Colonic mucosa (tissue), 4 donors: ENCODE results near the gene PAM16. TPM values are rescaled to one million over a fixed set of nuclear protein-coding genes. Genes with fewer than 3 reads are reported as not detected.
A peak's percentile ranks its signal among the peaks of the same experiment; 100 is the strongest.

Experiments used
- DNase-seq: peaks from one replicate; pipeline ENCODE4 v3.0.0-alpha.2; 2020
- H3K27ac ChIP-seq: fragments of 200-600 bp; one replicate; pipeline ENCODE4 v1.8.0; 2021
- H3K27me3 ChIP-seq: fragments of 200-600 bp; one replicate; pipeline ENCODE4 v1.8.0; 2021
- H3K36me3 ChIP-seq: fragments of 200-600 bp; one replicate; pipeline ENCODE4 v1.8.0; 2021
- H3K4me1 ChIP-seq: fragments of 200-600 bp; one replicate; pipeline ENCODE4 v1.8.0; 2021; ENCODE audit warnings: mild to moderate bottlenecking
- H3K4me3 ChIP-seq: fragments of 200-600 bp; one replicate; pipeline ENCODE4 v1.8.0; 2021
- H3K9ac ChIP-seq, 2 donors: one replicate each; pipeline ENCODE4 v1.7.0; 2013; ENCODE audit warnings: control low read depth in 2 of 2, low read depth in 2 of 2, low read length in 2 of 2
- H3K9me3 ChIP-seq: fragments of 200-600 bp; one replicate; pipeline ENCODE4 v1.8.0; 2021
- CTCF ChIP-seq: fragments of 200-600 bp; IDR thresholded peaks from one replicate; pipeline ENCODE4 v1.8.0; 2022; ENCODE audit warnings: antibody characterized with exemption, mild to moderate bottlenecking
- intact Hi-C: fragments of 100-400 bp; cut with DNase I; formaldehyde crosslinking; loops from one replicate; pipeline ENCODE4 v1.14.1; 2022
- total RNA-seq, 2 donors: library from RNA; stranded (reverse); fragmentation: NEBNext Ultra II Directional in 1 of 2; extraction: Animal tissue kit (Norgen Biotek cat#: 25700) in 1 of 2; gene quantifications; one replicate each; pipeline ENCODE4 v1.2.1, GENCODE V29; 2021
- donor health status: healthy.
- donor health status: DM: no; HTN: no; CAD: no.
- donor health status: DM: no; HTN: no; CAD: no.

Gene PAM16
- total RNA-seq, 2 donors from 2014 or later = 28.2 to 43.6 TPM

DNA sequence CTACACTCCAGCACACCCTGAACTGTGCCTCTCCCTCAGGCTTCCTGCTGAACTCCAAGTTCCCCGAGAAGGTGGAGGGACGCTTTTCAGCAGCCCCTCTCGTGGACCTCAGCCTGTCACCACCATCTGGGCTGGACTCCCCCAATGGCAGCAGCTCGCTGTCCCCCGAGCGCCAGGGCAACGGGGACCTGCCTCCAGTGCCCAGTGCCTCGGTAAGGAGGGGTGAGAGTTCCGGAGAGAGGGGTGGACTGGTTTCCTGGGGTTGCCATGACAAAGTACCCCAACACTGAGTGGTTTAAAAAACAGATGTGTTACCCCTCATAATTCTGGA, 17.8 kb downstream of the PAM16 start:
- intact Hi-C loops = no loop called here
- H3K27ac ChIP-seq = no peak overlapping the region
- H3K36me3 ChIP-seq = no peaks in the 10 kb centered on the region
- no peak overlapping the region for H3K4me3 ChIP-seq
- peak overlapping the region in 1 of 2 donors; percentile 24 for H3K9ac ChIP-seq
- DNase-seq = no peak
- no peaks in the 10 kb centered on the region for H3K9me3 ChIP-seq
- TF ChIP-seq CTCF = no peak
- no peaks in the 10 kb centered on the region for H3K4me1 ChIP-seq
- H3K27me3 ChIP-seq = no peaks in the 10 kb centered on the region

DNA sequence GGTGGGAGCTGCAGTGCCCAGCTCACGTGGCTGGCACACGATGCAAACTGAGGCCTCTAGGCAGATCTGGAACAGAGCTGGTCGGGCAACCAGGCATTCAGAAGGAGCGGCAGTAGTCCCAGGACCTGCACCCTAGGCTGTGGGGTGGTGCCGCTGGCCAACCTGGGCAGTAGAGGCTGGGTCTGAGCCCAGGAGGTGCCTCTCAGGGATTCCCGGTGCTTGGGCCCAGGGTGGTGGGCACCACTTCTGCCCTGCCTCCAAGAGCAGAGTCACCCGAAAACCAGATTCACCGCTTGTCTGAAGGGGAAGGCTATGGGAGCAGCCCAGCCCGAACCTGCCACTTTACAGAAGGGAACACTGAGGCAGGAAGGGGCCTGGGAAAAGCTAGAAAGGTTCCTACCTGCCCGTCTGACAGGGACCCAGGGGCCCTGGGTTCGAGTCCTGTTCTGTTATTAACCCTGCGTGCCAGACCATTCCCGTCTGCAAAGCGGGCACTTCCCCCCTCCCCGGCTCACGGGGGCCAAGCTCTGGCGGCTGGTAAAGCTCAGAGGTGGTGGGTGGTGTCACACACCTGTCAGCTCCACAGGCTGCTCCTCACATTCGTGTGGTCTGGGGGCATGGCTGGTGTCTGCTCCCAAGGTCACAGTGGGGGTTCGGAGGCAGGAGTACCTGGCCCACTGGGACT, 18.4 kb downstream of the PAM16 start:
- H3K36me3 ChIP-seq = no peaks in the 10 kb centered on the region
- no peak for TF ChIP-seq CTCF
- intact Hi-C loops = no loop called here
- H3K4me1 ChIP-seq = peaks cover 4% of the 10 kb centered on the region
- H3K9me3 ChIP-seq = no peaks in the 10 kb centered on the region
- DNase-seq = no peak
- H3K27ac ChIP-seq = no peak overlapping the region
- H3K27me3 ChIP-seq = peaks cover 5% of the 10 kb centered on the region
- H3K9ac ChIP-seq = no peak overlapping the region
- no peak overlapping the region for H3K4me3 ChIP-seq

DNA sequence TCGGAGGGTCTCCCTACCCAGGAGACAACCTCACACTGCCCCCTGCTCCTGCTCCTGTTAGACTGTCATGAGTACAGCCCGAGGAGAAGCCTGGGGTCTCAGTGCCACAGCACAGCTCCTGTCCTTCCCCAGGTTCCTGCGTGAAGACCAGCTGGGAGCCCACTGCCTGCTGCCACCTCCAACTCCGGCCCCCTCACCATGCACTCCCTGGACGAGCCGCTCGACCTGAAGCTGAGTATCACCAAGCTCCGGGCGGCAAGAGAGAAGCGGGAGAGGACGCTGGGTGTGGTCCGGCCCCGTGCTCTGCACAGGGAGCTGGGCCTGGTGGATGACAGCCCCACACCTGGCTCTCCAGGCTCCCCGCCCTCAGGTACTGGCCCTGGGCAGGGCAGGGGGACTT, 19.0 kb downstream of the PAM16 start:
- no peaks in the 10 kb centered on the region for H3K9me3 ChIP-seq
- no peak for TF ChIP-seq CTCF
- intact Hi-C loops = no loop called here
- no peak overlapping the region for H3K4me3 ChIP-seq
- H3K9ac ChIP-seq = no peak overlapping the region
- no peaks in the 10 kb centered on the region for H3K36me3 ChIP-seq
- H3K4me1 ChIP-seq = peaks cover 4% of the 10 kb centered on the region
- H3K27ac ChIP-seq = no peak overlapping the region
- peaks cover 8% of the 10 kb centered on the region for H3K27me3 ChIP-seq
- no peak for DNase-seq

- DNase-seq = peak; percentile 84
- Histone ChIP-seq H3K4me1 (peaks cover 4% of the 10 kb centered on the region), H3K27ac (no peak overlapping the region), H3K9me3 (no peaks in the 10 kb centered on the region), H3K36me3 (no peaks in the 10 kb centered on the region), H3K27me3 (peaks cover 8% of the 10 kb centered on the region), H3K9ac (no peak overlapping the region), H3K4me3 (no peak overlapping the region)
- peak; percentile 97 for TF ChIP-seq CTCF
- intact Hi-C loops = loop anchor here (2.0 kb wide), 2 partner anchors 42 to 132 kb away; no protein-coding TSS in a partner anchor
Observed at GRCh38 chr16:4330277-4330874, 20.7 kb downstream of the PAM16 start.

- TF ChIP-seq CTCF = no peak
- peak overlapping the region; percentile 40 to 60 for H3K9ac ChIP-seq
- H3K4me1 ChIP-seq = peaks cover 4% of the 10 kb centered on the region
- no peak for DNase-seq
- intact Hi-C loops = no loop called here
- no peak overlapping the region for H3K4me3 ChIP-seq
- H3K27ac ChIP-seq = peak overlapping the region; percentile 66
- H3K36me3 ChIP-seq = no peaks in the 10 kb centered on the region
- H3K9me3 ChIP-seq = no peaks in the 10 kb centered on the region
- H3K27me3 ChIP-seq = peaks cover 8% of the 10 kb centered on the region
Observed at GRCh38 chr16:4328782-4329775, 22.0 kb downstream of the PAM16 start.
